ENCODE measurements around the gene PPIB. TPM values are rescaled to one million over a fixed set of nuclear protein-coding genes. Genes with fewer than 3 reads are reported as not detected.

The PPIB gene
- 186 TPM for total RNA-seq

DNA sequence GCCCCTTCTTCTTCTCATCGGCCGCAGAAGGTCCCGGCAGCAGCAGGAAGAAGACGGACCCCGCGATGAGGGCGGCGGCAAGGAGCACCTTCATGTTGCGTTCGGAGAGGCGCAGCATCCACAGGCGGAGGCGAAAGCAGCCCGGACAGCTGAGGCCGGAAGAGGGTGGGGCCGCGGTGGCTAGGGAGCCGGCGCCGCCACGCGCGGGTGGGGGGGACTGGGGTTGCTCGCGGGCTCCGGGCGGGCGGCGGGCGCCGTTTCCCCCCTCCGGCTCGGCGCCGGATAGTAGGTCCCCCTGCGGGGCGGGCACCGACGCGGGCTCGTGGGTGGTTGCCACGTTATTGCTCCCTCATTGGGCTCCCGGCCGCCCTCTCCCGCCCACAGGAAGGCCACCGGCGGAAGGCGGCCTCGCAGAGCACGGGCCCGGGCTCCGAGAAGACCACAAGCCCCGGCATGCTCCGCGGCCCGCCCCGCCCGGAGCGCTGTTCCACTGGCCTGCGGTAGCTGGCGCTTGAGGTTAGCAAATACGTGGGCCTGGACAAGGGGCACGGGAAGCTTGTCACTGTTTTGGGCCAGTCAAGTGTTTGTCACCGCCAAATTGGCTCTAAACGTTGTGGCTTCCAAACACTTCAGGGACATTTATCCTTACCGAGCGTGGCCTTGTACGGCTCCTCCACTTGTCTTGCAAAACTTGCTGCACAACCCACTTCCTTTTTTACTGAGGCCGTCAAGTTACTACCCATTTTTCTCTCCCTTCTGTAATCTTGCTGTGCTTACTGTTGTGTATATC lies at the start of gene PPIB:
TSS of gene PPIB (minus strand) at position 154 of the 790 bp plus-strand sequence. CDS start at position 118, 36 bp downstream.
- FAIRE-seq: no peak
- peak; percentile 97 to 98 for DNase-seq (ENCODE audit: low spot score in 2 of 2)

DNA sequence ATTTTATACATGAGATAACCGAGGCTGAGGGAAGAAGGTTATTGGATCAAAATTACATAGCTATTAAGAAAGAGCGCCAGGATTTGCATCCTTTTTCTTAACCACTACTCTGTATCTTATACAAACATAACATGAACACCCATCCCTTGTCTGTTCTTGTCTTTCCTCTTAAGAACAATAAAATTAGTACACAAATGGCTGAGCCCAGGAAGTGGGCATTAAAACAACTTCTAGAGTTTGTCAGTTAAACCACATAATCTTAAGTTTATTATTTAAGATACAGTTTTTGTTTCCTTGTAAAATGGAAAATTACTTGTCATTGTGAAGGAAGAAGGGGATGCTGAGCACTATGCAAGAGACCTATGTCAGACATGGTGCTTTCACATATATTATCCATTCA lies 48.9 kb upstream of the PPIB start:
- no peak for FAIRE-seq
- no peak for DNase-seq (ENCODE audit: low spot score in 2 of 2)

GRCh38 chr15:64210371-64210770 lies 47.5 kb upstream of the PPIB start:
- DNase-seq (ENCODE audit: low spot score in 2 of 2): no peak
- no peak for FAIRE-seq

GRCh38 chr15:64209680-64210334 lies 47.0 kb upstream of the PPIB start:
- FAIRE-seq (peak; percentile 42), DNase-seq (ENCODE audit: low spot score in 2 of 2) (no peak)

- FAIRE-seq: no peak
- no peak for DNase-seq (ENCODE audit: low spot score in 2 of 2)
Measured at GRCh38 chr15:64205202-64205601, 42.4 kb upstream of the PPIB start.

DNA sequence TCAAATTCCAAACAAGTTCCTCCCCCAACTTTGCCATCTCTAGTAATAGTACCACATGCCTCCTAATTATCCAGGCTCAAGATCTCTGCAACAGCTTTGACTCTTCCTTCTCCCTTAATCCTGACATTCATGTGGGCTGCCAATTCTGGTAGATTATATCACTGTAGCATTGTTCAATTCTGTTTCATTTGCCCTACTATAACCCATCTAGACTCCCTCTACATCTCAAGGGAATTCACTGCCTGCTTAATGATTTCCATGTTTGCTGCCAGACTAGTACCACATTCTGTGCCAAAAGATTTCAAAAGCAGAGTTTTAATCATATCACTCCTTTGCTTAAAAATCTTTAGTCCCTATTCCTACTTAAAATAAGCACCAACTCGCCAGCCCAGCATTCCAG lies 34.6 kb upstream of the PPIB start:
- DNase-seq (ENCODE audit: low spot score in 2 of 2): no peak
- no peak for FAIRE-seq

DNA sequence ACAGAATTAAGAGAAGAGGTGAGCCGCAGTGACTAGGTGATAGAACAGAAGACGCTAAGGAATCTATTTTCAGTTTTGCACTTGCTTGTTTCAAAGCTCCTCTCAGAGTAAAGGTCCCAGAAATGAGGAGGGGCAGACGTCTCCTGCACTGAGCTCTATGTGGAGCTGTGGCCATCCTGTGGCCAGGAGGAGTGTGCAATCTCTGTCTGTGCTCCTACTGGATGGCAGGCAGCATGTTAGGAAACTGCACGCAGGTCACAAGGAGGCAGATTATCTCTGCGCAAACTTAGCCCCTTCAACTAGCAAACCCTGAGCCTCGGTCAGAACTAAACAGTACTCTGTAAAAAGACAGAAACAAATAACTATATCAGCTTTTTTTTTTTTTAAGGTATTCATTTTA lies 31.1 kb upstream of the PPIB start:
- FAIRE-seq: no peak
- no peak for DNase-seq (ENCODE audit: low spot score in 2 of 2)

- FAIRE-seq (no peak), DNase-seq (ENCODE audit: low spot score in 2 of 2) (no peak)
Measured at GRCh38 chr15:64191971-64192830, 29.4 kb upstream of the PPIB start.

DNA sequence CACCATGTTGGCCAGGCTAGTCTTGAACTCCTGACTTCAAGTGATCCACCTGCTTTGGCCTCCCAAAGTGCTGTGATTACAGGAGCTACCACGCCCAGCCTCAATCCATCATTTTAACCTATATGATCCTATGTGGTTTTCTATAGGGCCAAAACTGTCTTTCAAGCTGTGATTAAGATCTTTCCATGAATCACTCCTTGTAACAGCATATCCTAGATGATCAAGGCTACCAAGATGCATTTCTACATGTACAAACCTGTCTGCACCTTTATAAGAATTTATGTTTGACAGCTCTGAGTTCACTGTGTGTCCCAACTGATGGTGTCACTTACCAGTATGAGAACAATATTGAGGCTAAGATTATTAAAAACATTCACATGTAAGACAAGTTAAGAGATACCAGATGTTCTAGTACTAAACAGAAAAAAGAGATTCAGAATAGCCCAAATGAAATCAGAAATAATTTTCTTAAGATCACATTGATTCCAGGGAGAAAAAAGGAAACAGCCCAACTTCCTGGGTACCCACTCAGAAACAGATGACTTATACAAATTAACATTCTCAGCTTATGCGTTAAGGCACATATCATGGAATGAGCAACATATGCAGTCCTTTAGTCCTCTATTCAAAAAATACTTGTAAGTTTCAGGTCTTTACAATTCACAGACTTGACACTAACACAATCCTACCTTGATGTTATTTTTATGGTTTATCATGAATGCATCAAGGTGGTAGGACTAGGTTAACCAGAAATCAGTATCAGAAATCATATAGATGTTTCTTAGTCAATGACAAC lies 24.8 kb upstream of the PPIB start:
- no peak for FAIRE-seq
- DNase-seq (ENCODE audit: low spot score in 2 of 2): no peak

DNA sequence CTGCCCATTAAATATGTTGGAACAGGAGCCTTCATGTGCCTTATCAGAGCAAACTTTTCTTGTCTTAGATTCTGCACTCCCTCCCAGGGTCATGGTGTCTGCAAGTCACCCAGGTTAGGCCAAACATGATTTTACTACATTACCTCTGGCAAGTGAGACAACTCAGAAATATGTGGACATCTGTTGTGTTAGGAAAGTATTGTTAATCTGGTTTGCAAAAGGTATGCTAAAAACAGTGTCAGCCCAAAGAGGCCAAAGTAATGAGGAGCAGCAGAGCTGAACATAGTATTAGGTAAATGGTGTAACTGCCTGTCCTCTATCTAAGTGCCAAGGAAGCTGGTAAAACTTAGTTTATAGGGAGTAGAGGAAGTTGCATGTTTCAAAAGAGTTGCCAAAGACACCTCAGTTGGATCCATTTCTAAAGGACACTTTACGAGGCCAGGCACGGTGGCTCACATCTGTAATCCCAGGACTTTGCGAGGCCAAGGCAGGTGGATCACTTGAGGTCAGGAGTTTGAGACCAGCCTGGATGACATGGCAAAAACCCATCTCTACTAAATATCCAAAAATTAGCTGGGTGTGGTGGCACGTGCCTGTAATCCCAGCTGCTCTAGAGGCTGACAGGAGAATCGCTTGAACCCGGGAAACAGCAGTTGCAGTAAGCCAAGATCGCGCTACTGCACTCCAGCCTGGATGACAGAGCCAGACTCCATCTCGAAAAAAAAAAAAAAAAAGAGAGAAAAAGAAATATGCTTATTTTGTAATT lies 22.5 kb upstream of the PPIB start:
- FAIRE-seq (no peak), DNase-seq (ENCODE audit: low spot score in 2 of 2) (no peak)

- no peak for DNase-seq (ENCODE audit: low spot score in 2 of 2)
- no peak for FAIRE-seq
Measured at GRCh38 chr15:64182859-64183370, 20.1 kb upstream of the PPIB start.

- DNase-seq (ENCODE audit: low spot score in 2 of 2) (no peak), FAIRE-seq (no peak)
Measured at GRCh38 chr15:64180235-64180824, 17.5 kb upstream of the PPIB start.

GRCh38 chr15:64166102-64166890 lies 3.5 kb upstream of the PPIB start:
- no peak for FAIRE-seq
- no peak for DNase-seq (ENCODE audit: low spot score in 2 of 2)

- FAIRE-seq (no peak), DNase-seq (ENCODE audit: low spot score in 2 of 2) (no peak)
Measured at GRCh38 chr15:64164436-64164835, 1.6 kb upstream of the PPIB start.

DNA sequence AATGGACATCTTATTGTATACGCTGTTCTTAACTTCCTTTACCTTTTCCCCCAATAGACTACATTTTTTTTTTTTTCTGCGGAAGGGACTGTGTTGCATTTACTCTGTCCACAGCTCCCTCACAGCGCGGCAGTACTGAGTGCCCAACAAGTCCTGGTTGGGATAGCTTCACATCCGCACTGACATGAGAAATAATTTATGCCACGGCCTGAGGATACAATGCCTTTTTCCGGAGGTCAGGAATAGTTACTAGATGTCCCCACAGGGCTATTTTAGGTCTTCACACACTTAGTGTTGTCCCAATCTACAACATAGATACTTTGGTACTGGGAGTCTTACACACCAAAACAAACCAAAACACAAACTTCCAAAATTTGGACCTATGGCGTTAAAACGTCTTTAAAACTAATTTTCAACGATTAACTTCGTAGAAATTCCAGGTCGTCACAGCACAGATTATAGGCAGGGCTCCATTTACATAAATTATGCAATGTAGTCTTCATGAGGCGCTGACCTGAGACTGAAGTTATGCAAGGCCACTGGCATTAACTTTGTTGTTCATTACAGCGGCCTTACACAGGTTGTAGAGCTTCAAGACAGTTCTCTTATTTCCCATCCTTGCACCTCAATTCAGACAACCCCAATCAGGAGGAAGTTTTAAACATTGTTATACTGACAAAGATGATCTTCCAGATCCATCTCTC lies 989 bp upstream of the PPIB start:
- FAIRE-seq: no peak
- DNase-seq (ENCODE audit: low spot score in 2 of 2): no peak

- DNase-seq (ENCODE audit: low spot score in 2 of 2) (no peak), FAIRE-seq (no peak)
Measured at GRCh38 chr15:64162478-64162868, 349 bp downstream of the PPIB start.

DNA sequence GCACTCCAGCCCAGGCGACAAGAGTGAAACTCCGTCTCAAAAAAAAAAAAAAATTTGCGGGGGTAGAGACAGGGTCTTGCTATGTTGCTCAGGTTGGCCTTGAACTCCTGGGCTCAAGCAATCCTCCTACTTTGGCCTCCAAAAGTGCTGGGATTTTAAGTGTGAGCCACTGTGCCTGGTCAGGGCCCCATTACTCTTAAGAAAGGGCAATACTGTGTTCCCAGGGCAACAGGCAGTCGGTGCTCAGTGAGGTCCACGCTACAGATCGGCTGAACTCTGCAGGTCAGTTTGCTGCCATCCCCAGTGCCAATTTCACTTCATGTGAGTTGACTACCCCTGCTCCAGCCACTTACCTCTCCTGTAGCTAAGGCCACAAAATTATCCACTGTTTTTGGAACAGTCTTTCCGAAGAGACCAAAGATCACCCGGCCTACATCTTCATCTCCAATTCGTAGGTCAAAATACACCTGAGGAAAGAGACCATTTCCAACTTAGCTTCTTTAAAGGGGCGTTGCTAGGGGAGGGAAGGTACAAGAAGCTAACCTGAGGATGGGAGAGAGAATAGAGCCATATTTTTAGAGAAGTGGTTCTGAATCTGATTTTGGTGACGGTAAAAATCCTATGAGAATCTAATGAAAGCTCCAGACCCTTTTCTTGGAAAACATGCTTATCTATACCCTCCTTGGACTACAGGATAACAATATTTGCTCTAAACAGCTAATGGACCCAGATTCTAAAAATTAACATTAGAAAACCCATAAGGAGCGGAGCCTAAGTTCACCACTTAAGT lies 939 bp downstream of the PPIB start:
- DNase-seq (ENCODE audit: low spot score in 2 of 2): no peak
- no peak for FAIRE-seq
